ENCODE measurements around the gene COL27A1. TPM values are rescaled to one million over a fixed set of nuclear protein-coding genes. Genes with fewer than 3 reads are reported as not detected.

Gene COL27A1
- total and polyA plus RNA-seq, 7 donors = 1.4 to 13.3 (median 4.3) TPM

DNA sequence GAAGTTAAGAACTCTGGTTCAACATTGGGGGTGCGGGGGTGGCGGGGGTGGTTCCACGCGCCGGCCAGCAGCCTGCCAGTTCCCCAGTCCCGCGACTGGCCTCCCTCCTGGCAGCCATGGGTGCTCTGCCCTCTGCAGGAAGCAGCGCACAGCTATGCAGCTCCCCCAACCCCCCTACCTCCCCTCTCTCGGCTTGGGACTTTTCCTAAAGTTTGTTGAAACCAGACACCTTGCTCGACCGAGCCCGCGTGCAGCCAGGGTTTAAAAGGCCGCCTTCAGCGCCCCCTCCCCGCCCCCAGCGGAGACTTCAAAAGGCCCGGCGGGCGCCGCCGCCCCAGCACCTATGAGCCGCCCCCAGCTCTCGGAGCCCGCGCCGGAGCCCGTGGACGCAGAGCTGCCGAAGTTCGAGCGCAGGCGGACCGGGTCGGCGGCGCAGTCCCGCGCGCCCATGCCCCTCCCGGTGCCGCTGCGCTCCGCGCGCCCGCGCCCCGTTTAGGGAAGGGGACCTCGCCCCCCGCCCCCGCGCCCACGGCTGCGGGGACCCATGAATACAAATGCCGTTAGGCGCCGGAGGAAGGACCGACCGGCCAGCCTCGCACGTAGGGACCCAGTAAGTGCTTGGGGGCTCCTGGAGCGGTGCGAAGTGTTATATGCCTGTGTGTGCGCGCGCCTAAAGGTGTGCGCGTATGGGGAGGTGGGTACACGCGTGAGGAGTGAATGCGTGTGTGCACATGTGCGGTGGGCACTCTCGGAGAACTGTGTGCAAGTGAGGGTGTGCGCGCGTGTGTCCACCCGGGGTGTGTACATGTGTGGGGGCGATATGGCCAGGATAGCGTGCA is 1.4 kb upstream of the COL27A1 start:
- Histone ChIP-seq H3K27ac (no peak overlapping the region), H3K4me1 (peaks cover 0 to 48% (median 38%) of the 10 kb centered on the region in 4 donors), H3K36me3 (no peaks in the 10 kb centered on the region), H3K27me3 (peaks cover 24 to 46% (median 34%) of the 10 kb centered on the region in 3 donors), H3K9me3 (no peaks in the 10 kb centered on the region), H3K4me3 (peak overlapping the region in 3 of 4 donors; percentile 26 to 41 (median 38))
- DNase-seq = no peak
- TF ChIP-seq POLR2A (IDR thresholded peaks at IDR 0.05) = no peak
- no peak for TF ChIP-seq POLR2AphosphoS5 (IDR thresholded peaks at IDR 0.05)
- TF ChIP-seq, protein P1, sequence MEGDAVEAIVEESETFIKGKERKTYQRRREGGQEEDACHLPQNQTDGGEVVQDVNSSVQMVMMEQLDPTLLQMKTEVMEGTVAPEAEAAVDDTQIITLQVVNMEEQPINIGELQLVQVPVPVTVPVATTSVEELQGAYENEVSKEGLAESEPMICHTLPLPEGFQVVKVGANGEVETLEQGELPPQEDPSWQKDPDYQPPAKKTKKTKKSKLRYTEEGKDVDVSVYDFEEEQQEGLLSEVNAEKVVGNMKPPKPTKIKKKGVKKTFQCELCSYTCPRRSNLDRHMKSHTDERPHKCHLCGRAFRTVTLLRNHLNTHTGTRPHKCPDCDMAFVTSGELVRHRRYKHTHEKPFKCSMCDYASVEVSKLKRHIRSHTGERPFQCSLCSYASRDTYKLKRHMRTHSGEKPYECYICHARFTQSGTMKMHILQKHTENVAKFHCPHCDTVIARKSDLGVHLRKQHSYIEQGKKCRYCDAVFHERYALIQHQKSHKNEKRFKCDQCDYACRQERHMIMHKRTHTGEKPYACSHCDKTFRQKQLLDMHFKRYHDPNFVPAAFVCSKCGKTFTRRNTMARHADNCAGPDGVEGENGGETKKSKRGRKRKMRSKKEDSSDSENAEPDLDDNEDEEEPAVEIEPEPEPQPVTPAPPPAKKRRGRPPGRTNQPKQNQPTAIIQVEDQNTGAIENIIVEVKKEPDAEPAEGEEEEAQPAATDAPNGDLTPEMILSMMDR (IDR thresholded peaks at IDR 0.05) = no peak
- TF ChIP-seq EP300 (IDR thresholded peaks at IDR 0.05) = no peak
- intact Hi-C loops (cut with DNase I) = loop anchor here (10.0 kb wide), 1 partner anchor 49 kb away; no protein-coding TSS in a partner anchor
- WGBS, 2 donors = 2% methylated on average over 80 of the region's 80 CpGs

DNA sequence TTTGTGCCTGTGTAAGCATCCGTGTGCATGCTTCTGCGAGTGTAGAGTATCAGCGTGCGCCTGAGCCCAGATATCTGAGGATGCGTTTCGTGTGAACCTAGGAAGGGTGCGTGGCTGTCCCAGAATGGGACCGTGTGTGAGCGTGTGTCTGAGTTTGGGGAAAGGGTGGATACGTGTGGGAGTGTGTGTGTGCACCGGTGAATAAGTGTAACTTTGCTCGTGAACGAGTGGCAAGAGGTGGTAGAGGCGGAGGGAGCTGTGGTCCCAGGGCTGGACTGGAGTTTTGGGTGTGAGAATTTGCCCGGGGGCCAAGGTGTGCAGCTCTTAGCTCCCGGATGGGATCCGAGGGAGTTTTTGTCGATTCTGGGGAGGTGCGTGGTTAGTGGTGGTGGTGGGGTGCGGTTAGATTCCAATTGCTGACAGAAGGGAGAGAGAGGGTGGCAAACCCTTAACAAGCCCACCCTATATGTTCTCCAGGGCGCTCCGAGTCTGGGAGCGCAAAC is 686 bp upstream of the COL27A1 start:
- Histone ChIP-seq H3K27me3 (peaks cover 24 to 46% (median 34%) of the 10 kb centered on the region in 3 donors), H3K9me3 (no peaks in the 10 kb centered on the region), H3K4me3 (peak overlapping the region in 2 of 4 donors; percentile 41 to 66), H3K4me1 (peaks cover 0 to 48% (median 38%) of the 10 kb centered on the region in 4 donors), H3K27ac (no peak overlapping the region), H3K36me3 (no peaks in the 10 kb centered on the region)
- TF ChIP-seq POLR2A (IDR thresholded peaks at IDR 0.05) (no peak), EP300 (IDR thresholded peaks at IDR 0.05) (no peak), POLR2AphosphoS5 (IDR thresholded peaks at IDR 0.05) (no peak)
- TF ChIP-seq, protein P1 (IDR thresholded peaks at IDR 0.05) = no peak
- intact Hi-C loops (cut with DNase I) = loop anchor here (1.0 to 10.0 kb wide), 5 partner anchors 50 to 136 kb away; no protein-coding TSS in a partner anchor
- 4 to 6% methylated on average over 23 of the region's 23 CpGs for WGBS, 2 donors
- DNase-seq = no peak

DNA sequence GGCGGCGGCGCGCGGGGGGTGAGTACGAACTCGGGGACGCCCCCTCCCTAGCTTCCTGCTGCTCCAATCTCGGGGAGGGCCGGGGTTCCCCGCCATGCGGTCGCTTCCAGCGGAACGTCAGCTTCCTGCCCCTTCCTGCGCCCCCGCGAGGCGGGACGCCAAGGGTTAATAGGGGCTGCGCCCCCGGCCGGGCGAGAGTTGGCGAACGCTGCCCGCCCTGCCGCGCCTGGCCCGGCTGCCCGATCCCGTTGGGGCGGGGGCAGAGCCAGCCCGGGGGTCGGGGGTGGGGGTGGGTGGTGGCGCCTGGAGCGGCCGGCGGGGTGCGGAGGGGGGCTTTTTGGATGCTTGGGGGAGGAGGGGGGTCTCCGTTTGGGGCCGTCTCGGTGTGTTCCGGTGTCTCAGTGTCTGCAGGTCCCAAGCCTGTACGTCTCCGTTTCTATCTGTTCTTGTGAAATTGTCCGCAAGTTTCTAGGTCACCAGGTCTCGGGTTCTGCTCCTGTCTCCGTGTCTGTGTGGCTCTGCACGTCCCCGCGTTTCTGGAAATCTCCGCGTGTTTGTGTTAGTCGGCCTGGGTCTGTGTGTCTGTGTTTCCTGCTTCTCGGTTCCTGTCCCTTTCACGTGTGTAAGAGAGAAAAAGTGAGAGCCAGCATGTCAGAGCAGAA is 789 bp downstream of the COL27A1 start:
- Histone ChIP-seq H3K27me3 (peaks cover 24 to 40% (median 34%) of the 10 kb centered on the region in 3 donors), H3K4me1 (peaks cover 0 to 48% (median 38%) of the 10 kb centered on the region in 4 donors), H3K9me3 (no peaks in the 10 kb centered on the region), H3K27ac (peak overlapping the region; percentile 62 to 84 (median 74)), H3K4me3 (peak overlapping the region; percentile 37 to 73 (median 60)), H3K36me3 (no peaks in the 10 kb centered on the region)
- 1% methylated on average over 57 of the region's 57 CpGs for WGBS, 2 donors
- no peak for DNase-seq
- intact Hi-C loops (cut with DNase I) = loop anchor here (1.0 to 10.0 kb wide), 5 partner anchors 51 to 134 kb away; no protein-coding TSS in a partner anchor
- TF ChIP-seq POLR2AphosphoS5 (IDR thresholded peaks at IDR 0.05) (no peak), POLR2A (IDR thresholded peaks at IDR 0.05) (no peak), EP300 (IDR thresholded peaks at IDR 0.05) (no peak)
- TF ChIP-seq, protein P1 (IDR thresholded peaks at IDR 0.05) = no peak

DNA sequence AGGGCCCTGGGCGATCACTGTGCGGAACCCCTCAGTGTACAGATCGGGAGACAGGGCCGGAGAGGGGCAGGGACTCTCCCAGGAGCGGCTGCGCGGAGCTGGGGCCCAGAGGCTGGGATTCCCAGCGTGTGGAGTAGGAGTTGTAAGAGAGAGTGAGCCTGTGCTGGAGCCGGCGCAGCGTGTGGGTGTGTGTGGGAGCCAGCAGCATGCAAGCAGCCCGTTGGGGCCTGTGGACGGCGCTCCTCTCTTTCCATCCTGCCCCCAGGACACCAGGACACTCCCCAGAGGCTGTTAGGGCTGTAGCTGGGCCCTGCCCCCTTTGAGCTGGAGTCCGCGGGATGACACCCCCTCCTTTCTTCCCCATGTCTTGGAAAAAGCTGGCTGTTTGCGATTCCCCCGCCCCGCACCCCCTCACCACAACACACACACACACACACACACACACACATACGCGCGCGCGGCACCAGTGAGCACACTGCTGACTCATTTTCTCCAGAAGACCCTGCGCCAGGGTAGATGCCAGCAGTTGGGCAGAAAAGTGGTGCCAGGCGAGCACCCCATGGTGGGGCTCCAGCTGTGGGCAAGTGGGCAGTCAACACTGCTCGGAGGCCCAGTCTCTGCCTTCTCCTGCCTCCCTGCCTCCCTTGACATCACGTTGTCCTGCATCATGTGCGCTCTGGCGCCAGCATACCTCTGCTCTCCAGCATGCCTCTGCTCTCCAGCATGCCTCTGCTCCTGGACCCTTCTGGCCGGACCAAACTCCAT is 1.5 kb downstream of the COL27A1 start:
- Histone ChIP-seq H3K27me3 (peaks cover 23 to 33% (median 30%) of the 10 kb centered on the region in 3 donors), H3K9me3 (no peaks in the 10 kb centered on the region), H3K4me3 (peak overlapping the region; percentile 37 to 73 (median 60)), H3K36me3 (no peaks in the 10 kb centered on the region), H3K4me1 (peaks cover 0 to 48% (median 38%) of the 10 kb centered on the region in 4 donors), H3K27ac (peak overlapping the region; percentile 62 to 84 (median 74))
- DNase-seq = peak; percentile 90
- intact Hi-C loops (cut with DNase I) = loop anchor here (5.0 to 10.0 kb wide), 2 partner anchors 50 to 52 kb away; no protein-coding TSS in a partner anchor
- WGBS, 2 donors = 51 to 59% methylated on average over 31 of the region's 31 CpGs
- TF ChIP-seq POLR2A (IDR thresholded peaks at IDR 0.05) (no peak), POLR2AphosphoS5 (IDR thresholded peaks at IDR 0.05) (peak in 2 of 4 donors; percentile 29 to 43)
- TF ChIP-seq, protein P1 (IDR thresholded peaks at IDR 0.05) = no peak
